Activated T-cell treated with anti-CD3 and anti-CD28 coated beads, Interleukin-2, amount 50 U/mL, for 72 hours (primary cell): ENCODE data around the gene ZACN. TPM values are rescaled to one million over a fixed set of nuclear protein-coding genes. Genes with fewer than 3 reads are reported as not detected.

Experiments used
- ATAC-seq, 2 donors: fragments of 150-1000 bp; cut with Tn5 transposase; replicated peaks in 1 of 2; 2 replicates each; pipeline ENCODE4 v1.10.0; 2021; ENCODE audit warnings: moderate library complexity in 2 of 2, mild to moderate bottlenecking in 1 of 2
- DNase-seq, 2 donors: peaks; one replicate each; pipeline ENCODE4 v3.0.0; 2021 to 2022; ENCODE audit warnings: mixed read lengths in 1 of 2
- H3K27ac Mint-ChIP-seq: one replicate; pipeline ENCODE4 v1.8.0; 2022; ENCODE audit warnings: mild to moderate bottlenecking, moderate library complexity, mixed read lengths
- H3K27me3 Mint-ChIP-seq: one replicate; pipeline ENCODE4 v1.8.0; 2022; ENCODE audit warnings: low read depth, mixed read lengths
- H3K36me3 Mint-ChIP-seq, 2 donors: one replicate each; pipeline ENCODE4 v1.8.0; 2022; ENCODE audit warnings: mixed read lengths in 2 of 2, mild to moderate bottlenecking in 1 of 2; ENCODE audit not compliant: insufficient read depth in 2 of 2
- H3K4me1 Mint-ChIP-seq: one replicate; pipeline ENCODE4 v1.8.0; 2022; ENCODE audit warnings: low read depth, mixed read lengths
- H3K4me3 Mint-ChIP-seq, 2 donors: one replicate each; pipeline ENCODE4 v1.8.0; 2022; ENCODE audit warnings: mild to moderate bottlenecking in 2 of 2, mixed read lengths in 2 of 2, moderate library complexity in 2 of 2
- H3K9me3 Mint-ChIP-seq, 2 donors: one replicate each; pipeline ENCODE4 v1.8.0; 2022; ENCODE audit warnings: mixed read lengths in 2 of 2
- total RNA-seq, 2 donors: library from RNA; stranded (reverse); gene quantifications; one replicate each; pipeline ENCODE4 v1.2.3, GENCODE V29; 2022

Gene ZACN
- total RNA-seq, 2 donors from 2014 or later: 9.1 to 10.3 TPM

GRCh38 chr17:76089680-76090516, 10.9 kb downstream of the ZACN start:
- Mint-ChIP-seq H3K4me1 (no peaks in the 10 kb centered on the region), H3K36me3 (peaks cover 2 to 9% of the 10 kb centered on the region in 2 donors), H3K4me3 (no peak overlapping the region), H3K9me3 (no peaks in the 10 kb centered on the region), H3K27me3 (no peaks in the 10 kb centered on the region), H3K27ac (no peak overlapping the region)
- DNase-seq (no peak), ATAC-seq (no peak)

- no peaks in the 10 kb centered on the region for H3K27me3 Mint-ChIP-seq
- DNase-seq: no peak
- H3K27ac Mint-ChIP-seq: no peak overlapping the region
- no peaks in the 10 kb centered on the region for H3K9me3 Mint-ChIP-seq
- no peak overlapping the region for H3K4me3 Mint-ChIP-seq
- H3K4me1 Mint-ChIP-seq: no peaks in the 10 kb centered on the region
- no peak for ATAC-seq
- peaks cover 3 to 11% of the 10 kb centered on the region in 2 donors for H3K36me3 Mint-ChIP-seq
Observed at GRCh38 chr17:76090517-76091129, 11.6 kb downstream of the ZACN start.

GRCh38 chr17:76091526-76092286, 12.7 kb downstream of the ZACN start:
- no peak for DNase-seq
- no peaks in the 10 kb centered on the region for H3K4me1 Mint-ChIP-seq
- H3K27me3 Mint-ChIP-seq: no peaks in the 10 kb centered on the region
- peaks cover 6 to 14% of the 10 kb centered on the region in 2 donors for H3K36me3 Mint-ChIP-seq
- peak overlapping the region; percentile 79 for H3K27ac Mint-ChIP-seq
- peak; percentile 42 to 49 for ATAC-seq
- H3K9me3 Mint-ChIP-seq: no peaks in the 10 kb centered on the region
- peak overlapping the region; percentile 55 to 62 for H3K4me3 Mint-ChIP-seq

GRCh38 chr17:76092526-76093413, 13.8 kb downstream of the ZACN start:
- H3K27me3 Mint-ChIP-seq: no peaks in the 10 kb centered on the region
- H3K27ac Mint-ChIP-seq: no peak overlapping the region

GRCh38 chr17:76094046-76094445, 15.1 kb downstream of the ZACN start:
- Mint-ChIP-seq H3K27me3 (no peaks in the 10 kb centered on the region), H3K27ac (no peak overlapping the region), H3K36me3 (peaks cover 6 to 16% of the 10 kb centered on the region in 2 donors), H3K9me3 (no peaks in the 10 kb centered on the region), H3K4me3 (no peak overlapping the region), H3K4me1 (no peaks in the 10 kb centered on the region)
- no peak for DNase-seq
- ATAC-seq: no peak

More at GRCh38 chr17:76092526-76093413, 13.8 kb downstream of the ZACN start:
- no peak overlapping the region for H3K4me3 Mint-ChIP-seq
- ATAC-seq (no peak), DNase-seq (no peak)
- H3K4me1 Mint-ChIP-seq: no peaks in the 10 kb centered on the region
- H3K9me3 Mint-ChIP-seq: no peaks in the 10 kb centered on the region
- peaks cover 6 to 16% of the 10 kb centered on the region in 2 donors for H3K36me3 Mint-ChIP-seq

GRCh38 chr17:76095943-76096342, 17.0 kb downstream of the ZACN start:
- ATAC-seq: no peak
- Mint-ChIP-seq H3K4me3 (no peak overlapping the region), H3K4me1 (no peaks in the 10 kb centered on the region), H3K36me3 (peaks cover 8 to 23% of the 10 kb centered on the region in 2 donors), H3K9me3 (no peaks in the 10 kb centered on the region), H3K27me3 (no peaks in the 10 kb centered on the region), H3K27ac (no peak overlapping the region)
- DNase-seq: no peak

GRCh38 chr17:76097716-76098295, 18.8 kb downstream of the ZACN start:
- no peaks in the 10 kb centered on the region for H3K27me3 Mint-ChIP-seq
- H3K4me1 Mint-ChIP-seq: peaks cover 14% of the 10 kb centered on the region
- H3K36me3 Mint-ChIP-seq: peaks cover 10 to 22% of the 10 kb centered on the region in 2 donors
- DNase-seq (no peak), ATAC-seq (no peak)
- no peaks in the 10 kb centered on the region for H3K9me3 Mint-ChIP-seq
- no peak overlapping the region for H3K27ac Mint-ChIP-seq
- no peak overlapping the region for H3K4me3 Mint-ChIP-seq

- DNase-seq: no peak
- no peaks in the 10 kb centered on the region for H3K9me3 Mint-ChIP-seq
Observed at GRCh38 chr17:76102944-76103273, 23.9 kb downstream of the ZACN start.

GRCh38 chr17:76103274-76104139, 24.5 kb downstream of the ZACN start, which contains the start of gene EXOC7:
Gene EXOC7, minus strand, starts transcription at chr17:76103787. Its CDS starts 95 bp downstream, at chr17:76103692.
- H3K9me3 Mint-ChIP-seq: no peaks in the 10 kb centered on the region

More at GRCh38 chr17:76102944-76103273, 23.9 kb downstream of the ZACN start:
- H3K27ac Mint-ChIP-seq: peak overlapping the region; percentile 87
- H3K4me1 Mint-ChIP-seq: peaks cover 22% of the 10 kb centered on the region
- H3K27me3 Mint-ChIP-seq: no peaks in the 10 kb centered on the region
- H3K36me3 Mint-ChIP-seq: peaks cover 5 to 12% of the 10 kb centered on the region in 2 donors
- H3K4me3 Mint-ChIP-seq: peak overlapping the region; percentile 88 to 89
- ATAC-seq: no peak

GRCh38 chr17:76104140-76104895, 25.3 kb downstream of the ZACN start:
- DNase-seq (no peak), ATAC-seq (no peak)
- Mint-ChIP-seq H3K4me1 (peaks cover 22% of the 10 kb centered on the region), H3K36me3 (peaks cover 5 to 12% of the 10 kb centered on the region in 2 donors), H3K9me3 (no peaks in the 10 kb centered on the region), H3K27me3 (no peaks in the 10 kb centered on the region), H3K27ac (peak overlapping the region; percentile 82), H3K4me3 (peak overlapping the region; percentile 88 to 89)

More at GRCh38 chr17:76103274-76104139, 24.5 kb downstream of the ZACN start, which contains the start of gene EXOC7:
- H3K4me3 Mint-ChIP-seq: peak within 1 kb of the TSS; percentile 88 to 89
- peak within 1 kb of the TSS; percentile 87 for H3K27ac Mint-ChIP-seq
- H3K27me3 Mint-ChIP-seq: no peaks in the 10 kb centered on the region
- DNase-seq: peak; percentile 93 to 97
- H3K4me1 Mint-ChIP-seq: peaks cover 22% of the 10 kb centered on the region
- ATAC-seq: peak; percentile 94 to 96
- H3K36me3 Mint-ChIP-seq: peaks cover 5 to 12% of the 10 kb centered on the region in 2 donors

GRCh38 chr17:76104896-76105231, 25.9 kb downstream of the ZACN start:
- Mint-ChIP-seq H3K27ac (peak overlapping the region; percentile 82), H3K4me3 (peak overlapping the region; percentile 88 to 89), H3K4me1 (peaks cover 22% of the 10 kb centered on the region), H3K9me3 (no peaks in the 10 kb centered on the region), H3K27me3 (no peaks in the 10 kb centered on the region), H3K36me3 (peaks cover 5 to 7% of the 10 kb centered on the region in 2 donors)
- ATAC-seq (no peak), DNase-seq (no peak)
